Measurements from ENCODE around the gene ADRB1. TPM values are rescaled to one million over a fixed set of nuclear protein-coding genes. Genes with fewer than 3 reads are reported as not detected.

The ADRB1 gene
- total and polyA plus RNA-seq, 2 experiments from 2014 or later, result 0.23 to 0.24 TPM

DNA sequence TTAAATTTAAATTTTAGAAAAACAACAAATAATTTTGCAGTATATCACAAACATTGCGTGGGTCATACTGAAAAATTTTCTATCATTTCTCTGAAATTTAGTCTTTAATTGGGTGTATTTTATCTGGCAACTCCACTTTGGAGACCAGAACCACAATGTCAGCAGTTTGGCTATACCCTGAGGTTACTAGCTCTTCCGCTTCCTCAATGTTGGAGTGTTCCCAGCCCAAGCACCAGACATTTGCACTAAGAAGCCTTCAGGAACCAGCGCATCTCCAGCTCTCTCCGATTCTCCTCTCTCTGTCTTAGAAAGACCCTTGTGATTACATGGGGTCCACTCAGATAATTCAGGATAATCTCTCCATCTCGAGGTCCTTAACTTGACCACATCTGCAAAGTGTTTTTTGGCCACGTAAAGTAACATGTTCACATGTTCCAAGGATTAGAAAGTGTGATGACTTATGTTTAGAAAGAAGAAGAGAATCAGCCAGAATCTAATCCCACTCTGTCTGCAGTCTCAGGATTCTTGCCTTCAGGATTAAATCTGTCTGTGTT lies 43.1 kb upstream of the ADRB1 start:
- TF ChIP-seq, protein P1, sequence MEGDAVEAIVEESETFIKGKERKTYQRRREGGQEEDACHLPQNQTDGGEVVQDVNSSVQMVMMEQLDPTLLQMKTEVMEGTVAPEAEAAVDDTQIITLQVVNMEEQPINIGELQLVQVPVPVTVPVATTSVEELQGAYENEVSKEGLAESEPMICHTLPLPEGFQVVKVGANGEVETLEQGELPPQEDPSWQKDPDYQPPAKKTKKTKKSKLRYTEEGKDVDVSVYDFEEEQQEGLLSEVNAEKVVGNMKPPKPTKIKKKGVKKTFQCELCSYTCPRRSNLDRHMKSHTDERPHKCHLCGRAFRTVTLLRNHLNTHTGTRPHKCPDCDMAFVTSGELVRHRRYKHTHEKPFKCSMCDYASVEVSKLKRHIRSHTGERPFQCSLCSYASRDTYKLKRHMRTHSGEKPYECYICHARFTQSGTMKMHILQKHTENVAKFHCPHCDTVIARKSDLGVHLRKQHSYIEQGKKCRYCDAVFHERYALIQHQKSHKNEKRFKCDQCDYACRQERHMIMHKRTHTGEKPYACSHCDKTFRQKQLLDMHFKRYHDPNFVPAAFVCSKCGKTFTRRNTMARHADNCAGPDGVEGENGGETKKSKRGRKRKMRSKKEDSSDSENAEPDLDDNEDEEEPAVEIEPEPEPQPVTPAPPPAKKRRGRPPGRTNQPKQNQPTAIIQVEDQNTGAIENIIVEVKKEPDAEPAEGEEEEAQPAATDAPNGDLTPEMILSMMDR (conservative IDR thresholded peaks at IDR 0.05; ENCODE audit: low read depth in 2 of 2), result no peak
- no peak for TF ChIP-seq EZH2 (IDR thresholded peaks at IDR 0.05; ENCODE audit: low read depth, unreplicated experiment)
- no peak for TF ChIP-seq JUNB (IDR thresholded peaks at IDR 0.05; ENCODE audit: unreplicated experiment)
- TF ChIP-seq NANOG (IDR thresholded peaks at IDR 0.05; ENCODE audit: borderline replicate concordance), result no peak
- TF ChIP-seq, protein P2, sequence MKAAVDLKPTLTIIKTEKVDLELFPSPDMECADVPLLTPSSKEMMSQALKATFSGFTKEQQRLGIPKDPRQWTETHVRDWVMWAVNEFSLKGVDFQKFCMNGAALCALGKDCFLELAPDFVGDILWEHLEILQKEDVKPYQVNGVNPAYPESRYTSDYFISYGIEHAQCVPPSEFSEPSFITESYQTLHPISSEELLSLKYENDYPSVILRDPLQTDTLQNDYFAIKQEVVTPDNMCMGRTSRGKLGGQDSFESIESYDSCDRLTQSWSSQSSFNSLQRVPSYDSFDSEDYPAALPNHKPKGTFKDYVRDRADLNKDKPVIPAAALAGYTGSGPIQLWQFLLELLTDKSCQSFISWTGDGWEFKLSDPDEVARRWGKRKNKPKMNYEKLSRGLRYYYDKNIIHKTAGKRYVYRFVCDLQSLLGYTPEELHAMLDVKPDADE (IDR thresholded peaks at IDR 0.05), result no peak
- TF ChIP-seq EZH2phosphoT487 (IDR thresholded peaks at IDR 0.05; ENCODE audit: unreplicated experiment), result no peak
- TF ChIP-seq, protein P3, sequence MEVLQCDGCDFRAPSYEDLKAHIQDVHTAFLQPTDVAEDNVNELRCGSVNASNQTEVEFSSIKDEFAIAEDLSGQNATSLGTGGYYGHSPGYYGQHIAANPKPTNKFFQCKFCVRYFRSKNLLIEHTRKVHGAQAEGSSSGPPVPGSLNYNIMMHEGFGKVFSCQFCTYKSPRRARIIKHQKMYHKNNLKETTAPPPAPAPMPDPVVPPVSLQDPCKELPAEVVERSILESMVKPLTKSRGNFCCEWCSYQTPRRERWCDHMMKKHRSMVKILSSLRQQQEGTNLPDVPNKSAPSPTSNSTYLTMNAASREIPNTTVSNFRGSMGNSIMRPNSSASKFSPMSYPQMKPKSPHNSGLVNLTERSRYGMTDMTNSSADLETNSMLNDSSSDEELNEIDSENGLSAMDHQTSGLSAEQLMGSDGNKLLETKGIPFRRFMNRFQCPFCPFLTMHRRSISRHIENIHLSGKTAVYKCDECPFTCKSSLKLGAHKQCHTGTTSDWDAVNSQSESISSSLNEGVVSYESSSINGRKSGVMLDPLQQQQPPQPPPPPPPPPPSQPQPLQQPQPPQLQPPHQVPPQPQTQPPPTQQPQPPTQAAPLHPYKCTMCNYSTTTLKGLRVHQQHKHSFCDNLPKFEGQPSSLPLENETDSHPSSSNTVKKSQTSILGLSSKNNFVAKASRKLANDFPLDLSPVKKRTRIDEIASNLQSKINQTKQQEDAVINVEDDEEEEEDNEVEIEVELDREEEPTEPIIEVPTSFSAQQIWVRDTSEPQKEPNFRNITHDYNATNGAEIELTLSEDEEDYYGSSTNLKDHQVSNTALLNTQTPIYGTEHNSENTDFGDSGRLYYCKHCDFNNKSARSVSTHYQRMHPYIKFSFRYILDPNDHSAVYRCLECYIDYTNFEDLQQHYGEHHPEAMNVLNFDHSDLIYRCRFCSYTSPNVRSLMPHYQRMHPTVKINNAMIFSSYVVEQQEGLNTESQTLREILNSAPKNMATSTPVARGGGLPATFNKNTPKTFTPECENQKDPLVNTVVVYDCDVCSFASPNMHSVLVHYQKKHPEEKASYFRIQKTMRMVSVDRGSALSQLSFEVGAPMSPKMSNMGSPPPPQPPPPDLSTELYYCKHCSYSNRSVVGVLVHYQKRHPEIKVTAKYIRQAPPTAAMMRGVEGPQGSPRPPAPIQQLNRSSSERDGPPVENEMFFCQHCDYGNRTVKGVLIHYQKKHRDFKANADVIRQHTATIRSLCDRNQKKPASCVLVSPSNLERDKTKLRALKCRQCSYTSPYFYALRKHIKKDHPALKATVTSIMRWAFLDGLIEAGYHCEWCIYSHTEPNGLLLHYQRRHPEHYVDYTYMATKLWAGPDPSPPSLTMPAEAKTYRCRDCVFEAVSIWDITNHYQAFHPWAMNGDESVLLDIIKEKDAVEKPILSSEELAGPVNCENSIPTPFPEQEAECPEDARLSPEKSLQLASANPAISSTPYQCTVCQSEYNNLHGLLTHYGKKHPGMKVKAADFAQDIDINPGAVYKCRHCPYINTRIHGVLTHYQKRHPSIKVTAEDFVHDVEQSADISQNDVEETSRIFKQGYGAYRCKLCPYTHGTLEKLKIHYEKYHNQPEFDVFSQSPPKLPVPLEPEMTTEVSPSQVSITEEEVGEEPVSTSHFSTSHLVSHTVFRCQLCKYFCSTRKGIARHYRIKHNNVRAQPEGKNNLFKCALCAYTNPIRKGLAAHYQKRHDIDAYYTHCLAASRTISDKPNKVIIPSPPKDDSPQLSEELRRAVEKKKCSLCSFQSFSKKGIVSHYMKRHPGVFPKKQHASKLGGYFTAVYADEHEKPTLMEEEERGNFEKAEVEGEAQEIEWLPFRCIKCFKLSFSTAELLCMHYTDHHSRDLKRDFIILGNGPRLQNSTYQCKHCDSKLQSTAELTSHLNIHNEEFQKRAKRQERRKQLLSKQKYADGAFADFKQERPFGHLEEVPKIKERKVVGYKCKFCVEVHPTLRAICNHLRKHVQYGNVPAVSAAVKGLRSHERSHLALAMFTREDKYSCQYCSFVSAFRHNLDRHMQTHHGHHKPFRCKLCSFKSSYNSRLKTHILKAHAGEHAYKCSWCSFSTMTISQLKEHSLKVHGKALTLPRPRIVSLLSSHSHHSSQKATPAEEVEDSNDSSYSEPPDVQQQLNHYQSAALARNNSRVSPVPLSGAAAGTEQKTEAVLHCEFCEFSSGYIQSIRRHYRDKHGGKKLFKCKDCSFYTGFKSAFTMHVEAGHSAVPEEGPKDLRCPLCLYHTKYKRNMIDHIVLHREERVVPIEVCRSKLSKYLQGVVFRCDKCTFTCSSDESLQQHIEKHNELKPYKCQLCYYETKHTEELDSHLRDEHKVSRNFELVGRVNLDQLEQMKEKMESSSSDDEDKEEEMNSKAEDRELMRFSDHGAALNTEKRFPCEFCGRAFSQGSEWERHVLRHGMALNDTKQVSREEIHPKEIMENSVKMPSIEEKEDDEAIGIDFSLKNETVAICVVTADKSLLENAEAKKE (CRISPR knock-in tag; IDR thresholded peaks at IDR 0.05), result no peak
- no peak for TF ChIP-seq POLR2AphosphoS5 (IDR thresholded peaks at IDR 0.05; ENCODE audit: low read depth)
- TF ChIP-seq ZNF114 (CRISPR knock-in tag; IDR thresholded peaks at IDR 0.05), result no peak
- no peak for TF ChIP-seq ZNF331 (CRISPR knock-in tag; IDR thresholded peaks at IDR 0.05; ENCODE audit: low read depth)
- TF ChIP-seq CREB1 (CRISPR knock-in tag; IDR thresholded peaks at IDR 0.05; ENCODE audit: low read depth), result no peak
- TF ChIP-seq STAT1 (IDR thresholded peaks at IDR 0.05; ENCODE audit: unreplicated experiment), result no peak
- TF ChIP-seq, protein P4, sequence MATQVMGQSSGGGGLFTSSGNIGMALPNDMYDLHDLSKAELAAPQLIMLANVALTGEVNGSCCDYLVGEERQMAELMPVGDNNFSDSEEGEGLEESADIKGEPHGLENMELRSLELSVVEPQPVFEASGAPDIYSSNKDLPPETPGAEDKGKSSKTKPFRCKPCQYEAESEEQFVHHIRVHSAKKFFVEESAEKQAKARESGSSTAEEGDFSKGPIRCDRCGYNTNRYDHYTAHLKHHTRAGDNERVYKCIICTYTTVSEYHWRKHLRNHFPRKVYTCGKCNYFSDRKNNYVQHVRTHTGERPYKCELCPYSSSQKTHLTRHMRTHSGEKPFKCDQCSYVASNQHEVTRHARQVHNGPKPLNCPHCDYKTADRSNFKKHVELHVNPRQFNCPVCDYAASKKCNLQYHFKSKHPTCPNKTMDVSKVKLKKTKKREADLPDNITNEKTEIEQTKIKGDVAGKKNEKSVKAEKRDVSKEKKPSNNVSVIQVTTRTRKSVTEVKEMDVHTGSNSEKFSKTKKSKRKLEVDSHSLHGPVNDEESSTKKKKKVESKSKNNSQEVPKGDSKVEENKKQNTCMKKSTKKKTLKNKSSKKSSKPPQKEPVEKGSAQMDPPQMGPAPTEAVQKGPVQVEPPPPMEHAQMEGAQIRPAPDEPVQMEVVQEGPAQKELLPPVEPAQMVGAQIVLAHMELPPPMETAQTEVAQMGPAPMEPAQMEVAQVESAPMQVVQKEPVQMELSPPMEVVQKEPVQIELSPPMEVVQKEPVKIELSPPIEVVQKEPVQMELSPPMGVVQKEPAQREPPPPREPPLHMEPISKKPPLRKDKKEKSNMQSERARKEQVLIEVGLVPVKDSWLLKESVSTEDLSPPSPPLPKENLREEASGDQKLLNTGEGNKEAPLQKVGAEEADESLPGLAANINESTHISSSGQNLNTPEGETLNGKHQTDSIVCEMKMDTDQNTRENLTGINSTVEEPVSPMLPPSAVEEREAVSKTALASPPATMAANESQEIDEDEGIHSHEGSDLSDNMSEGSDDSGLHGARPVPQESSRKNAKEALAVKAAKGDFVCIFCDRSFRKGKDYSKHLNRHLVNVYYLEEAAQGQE (IDR thresholded peaks at IDR 0.05; ENCODE audit: unreplicated experiment), result no peak
- no peaks in the 10 kb centered on the region for H3K4me1 ChIP-seq (ENCODE audit: insufficient read depth)
- H3K4me3 ChIP-seq, result no peak overlapping the region
- no peak overlapping the region for H2AFZ ChIP-seq
- no peak for DNase-seq (ENCODE audit: low spot score)
- Mint-ChIP-seq H3K4me3 (no peak overlapping the region), H3K4me1 (peaks cover 7% of the 10 kb centered on the region), H3K9me3 (no peaks in the 10 kb centered on the region; the same call in 2 of the 3 replicates), H3K36me3 (ENCODE audit: low read depth) (no peaks in the 10 kb centered on the region), H3K27me3 (ENCODE audit: insufficient read depth, low read depth, poor library complexity) (peaks cover 5% of the 10 kb centered on the region), H3K27ac (no peak overlapping the region)
- no peak for ATAC-seq
- H3K79me2 ChIP-seq (replicated peaks; ENCODE audit: insufficient read depth), result no peaks in the 10 kb centered on the region
- H3F3A ChIP-seq (replicated peaks; ENCODE audit: low read depth), result no peaks in the 10 kb centered on the region
- no peaks in the 10 kb centered on the region for H3K27me3 ChIP-seq (ENCODE audit: insufficient read depth)
- H3K9me2 ChIP-seq (ENCODE audit: insufficient read depth), result 0 out of 2 replicates have a peak, but pooled peaks cover under 1% of the 10 kb centered on the region
- H3K4me2 ChIP-seq, result no peak overlapping the region
- H3K36me3 ChIP-seq (ENCODE audit: insufficient read depth), result no peaks in the 10 kb centered on the region
- H4K20me1 ChIP-seq (replicated peaks; ENCODE audit: insufficient read depth), result no peaks in the 10 kb centered on the region
- no peak overlapping the region for H3K27ac ChIP-seq (ENCODE audit: low read depth)
